NB4 (cell line): Measurements from ENCODE around the gene RGS3.

ENCODE experiments used
- MYC ChIP-seq: IDR thresholded peaks from 2 replicates; pipeline ENCODE4 v1.6.1; 2011; ENCODE audit warnings: low read depth, low read length
- POLR2A ChIP-seq: IDR thresholded peaks from 2 replicates; pipeline ENCODE4 v1.6.1; 2011; ENCODE audit warnings: mild to moderate bottlenecking; ENCODE audit not compliant: insufficient read length; ENCODE audit errors: extremely low read depth
- TF ChIP-seq, protein P1 (sequence below): IDR thresholded peaks from one replicate; pipeline ENCODE4 v1.5.1; 2012; ENCODE audit warnings: low read depth, low read length

GRCh38 chr9:113425072-113425471 lies 38.5 kb upstream of the RGS3 start:
- TF ChIP-seq, protein P1, sequence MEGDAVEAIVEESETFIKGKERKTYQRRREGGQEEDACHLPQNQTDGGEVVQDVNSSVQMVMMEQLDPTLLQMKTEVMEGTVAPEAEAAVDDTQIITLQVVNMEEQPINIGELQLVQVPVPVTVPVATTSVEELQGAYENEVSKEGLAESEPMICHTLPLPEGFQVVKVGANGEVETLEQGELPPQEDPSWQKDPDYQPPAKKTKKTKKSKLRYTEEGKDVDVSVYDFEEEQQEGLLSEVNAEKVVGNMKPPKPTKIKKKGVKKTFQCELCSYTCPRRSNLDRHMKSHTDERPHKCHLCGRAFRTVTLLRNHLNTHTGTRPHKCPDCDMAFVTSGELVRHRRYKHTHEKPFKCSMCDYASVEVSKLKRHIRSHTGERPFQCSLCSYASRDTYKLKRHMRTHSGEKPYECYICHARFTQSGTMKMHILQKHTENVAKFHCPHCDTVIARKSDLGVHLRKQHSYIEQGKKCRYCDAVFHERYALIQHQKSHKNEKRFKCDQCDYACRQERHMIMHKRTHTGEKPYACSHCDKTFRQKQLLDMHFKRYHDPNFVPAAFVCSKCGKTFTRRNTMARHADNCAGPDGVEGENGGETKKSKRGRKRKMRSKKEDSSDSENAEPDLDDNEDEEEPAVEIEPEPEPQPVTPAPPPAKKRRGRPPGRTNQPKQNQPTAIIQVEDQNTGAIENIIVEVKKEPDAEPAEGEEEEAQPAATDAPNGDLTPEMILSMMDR, result no peak
- TF ChIP-seq POLR2A, result no peak
- no peak for TF ChIP-seq MYC
